GM18505 (cell line): ENCODE results near the gene KRTAP16-1.
"Not testable (repeated sequence)": the region's sequence is repeated elsewhere in the genome, so short reads cannot be mapped to it uniquely, and the experiment has no call there.

Experiments used
- ATAC-seq: cut with Tn5 transposase; IDR thresholded peaks from one replicate; pipeline ENCODE4 v1.9.1; 2021; ENCODE audit not compliant: unreplicated experiment
- POLR2A ChIP-seq: IDR thresholded peaks from 4 replicates; pipeline ENCODE4 v1.6.1; 2011; ENCODE audit warnings: borderline replicate concordance; ENCODE audit not compliant: insufficient read depth, insufficient read length; ENCODE audit errors: extremely low read depth

The KRTAP16-1 gene, protein sequence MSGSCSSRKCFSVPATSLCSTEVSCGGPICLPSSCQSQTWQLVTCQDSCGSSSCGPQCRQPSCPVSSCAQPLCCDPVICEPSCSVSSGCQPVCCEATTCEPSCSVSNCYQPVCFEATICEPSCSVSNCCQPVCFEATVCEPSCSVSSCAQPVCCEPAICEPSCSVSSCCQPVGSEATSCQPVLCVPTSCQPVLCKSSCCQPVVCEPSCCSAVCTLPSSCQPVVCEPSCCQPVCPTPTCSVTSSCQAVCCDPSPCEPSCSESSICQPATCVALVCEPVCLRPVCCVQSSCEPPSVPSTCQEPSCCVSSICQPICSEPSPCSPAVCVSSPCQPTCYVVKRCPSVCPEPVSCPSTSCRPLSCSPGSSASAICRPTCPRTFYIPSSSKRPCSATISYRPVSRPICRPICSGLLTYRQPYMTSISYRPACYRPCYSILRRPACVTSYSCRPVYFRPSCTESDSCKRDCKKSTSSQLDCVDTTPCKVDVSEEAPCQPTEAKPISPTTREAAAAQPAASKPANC

GRCh38 chr17:41308918-41309359, at the start of gene KRTAP16-1:
Gene KRTAP16-1, minus strand, starts transcription at chr17:41309309. Its CDS starts 56 bp downstream, at chr17:41309253.
- no peak for TF ChIP-seq POLR2A
- no peak for ATAC-seq

DNA sequence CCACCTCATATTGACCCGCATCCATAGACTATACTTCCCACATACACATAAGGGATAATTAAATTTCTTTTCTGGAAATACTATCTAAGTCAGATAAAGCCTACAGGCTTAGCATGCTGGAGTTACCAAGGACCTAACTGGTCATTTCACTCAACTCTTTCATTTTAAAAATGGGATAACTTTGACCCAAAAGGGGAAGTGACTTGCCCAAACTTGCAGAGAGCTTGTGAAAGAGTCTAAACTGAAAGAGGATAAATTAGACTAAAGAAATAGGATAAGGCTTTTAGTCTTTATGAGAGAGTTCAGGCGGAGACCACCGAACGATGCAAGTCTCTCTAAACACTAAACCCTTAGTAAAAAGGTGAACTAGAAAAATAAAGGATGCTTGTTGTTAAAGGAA, 45.4 kb upstream of the KRTAP16-1 start:
- TF ChIP-seq POLR2A, result no peak
- ATAC-seq, result no peak

- TF ChIP-seq POLR2A, result no peak
- no peak for ATAC-seq
These were observed 43.7 kb upstream of the KRTAP16-1 start for GRCh38 chr17:41352597-41353366.

GRCh38 chr17:41351177-41351576, 42.1 kb upstream of the KRTAP16-1 start:
- TF ChIP-seq POLR2A, result no peak
- ATAC-seq, result no peak

DNA sequence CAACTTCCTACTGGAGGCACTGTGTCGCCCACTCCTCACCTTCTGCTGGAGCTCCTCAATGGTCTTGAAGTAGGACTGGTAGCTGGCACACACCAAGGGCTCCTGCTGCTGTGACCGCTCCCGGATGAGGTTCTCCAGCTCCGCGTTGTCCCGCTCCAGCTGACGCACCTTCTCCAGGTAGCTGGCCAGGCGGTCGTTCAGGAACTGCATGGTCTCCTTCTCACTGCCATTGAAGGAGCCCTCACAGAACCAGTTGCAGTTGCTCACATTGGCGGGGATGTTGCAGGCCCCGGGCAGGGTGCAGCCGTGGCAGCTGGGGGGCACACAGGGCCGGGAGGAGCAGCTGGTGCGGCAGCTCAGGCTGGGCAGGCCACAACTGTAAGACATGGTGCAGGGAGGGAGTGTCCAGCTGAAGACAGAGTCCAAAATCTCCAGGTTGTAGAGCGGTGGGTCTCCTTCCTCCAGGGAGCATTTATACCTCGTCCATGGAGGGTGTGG, 41.3 kb upstream of the KRTAP16-1 start, which contains the start of gene KRT33A:
TSS of gene KRT33A (minus strand) at position 448 of the 498 bp plus-strand sequence. CDS start at position 387, 61 bp downstream.
- ATAC-seq, result not testable (repeated sequence)

DNA sequence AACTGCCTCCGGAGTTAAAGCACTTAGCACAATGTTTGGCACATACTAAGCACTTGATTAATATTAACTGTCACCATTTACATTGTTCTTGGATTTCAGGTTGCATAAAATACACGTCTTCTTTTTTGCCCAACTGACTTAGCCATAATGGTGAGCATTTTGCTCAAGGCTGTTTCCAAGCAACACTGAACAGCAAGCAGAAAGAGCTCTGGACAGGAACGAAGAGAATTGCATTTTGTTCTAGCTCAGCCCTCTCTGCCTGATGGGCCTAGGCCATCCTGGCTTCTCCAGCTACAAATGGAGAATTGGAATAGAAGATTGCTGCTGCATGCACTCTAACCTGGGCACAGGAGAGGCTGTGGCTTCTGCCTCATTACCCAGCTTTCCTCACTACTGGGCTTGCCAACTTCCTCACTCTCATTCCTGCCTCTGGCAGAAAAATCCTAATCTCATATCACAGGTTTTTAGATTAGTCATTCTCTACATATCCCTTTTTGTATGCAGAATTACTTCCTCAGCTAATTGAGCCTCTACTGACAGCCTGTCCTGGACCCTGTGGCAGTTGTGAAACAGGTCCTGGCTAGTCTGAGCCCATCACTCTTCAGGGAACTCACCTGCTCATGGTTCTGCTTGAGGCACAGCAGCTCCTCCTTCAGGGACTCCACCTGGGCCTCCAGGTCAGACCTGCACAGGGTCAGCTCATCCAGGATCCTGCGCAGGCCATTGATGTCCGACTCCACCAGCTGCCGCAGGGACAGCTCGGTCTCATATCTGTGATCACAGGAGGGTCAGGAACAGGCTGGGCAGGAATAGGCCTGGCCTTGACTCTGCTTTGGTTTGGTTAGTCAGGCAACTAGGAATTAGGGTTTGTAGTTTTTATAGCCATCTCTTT, 39.0 kb upstream of the KRTAP16-1 start:
- ATAC-seq, result no peak
- TF ChIP-seq POLR2A, result no peak

GRCh38 chr17:41346421-41346820, 37.3 kb upstream of the KRTAP16-1 start:
- not testable (repeated sequence) for ATAC-seq

GRCh38 chr17:41345992-41346391, 36.9 kb upstream of the KRTAP16-1 start:
- no peak for ATAC-seq
- TF ChIP-seq POLR2A, result no peak

DNA sequence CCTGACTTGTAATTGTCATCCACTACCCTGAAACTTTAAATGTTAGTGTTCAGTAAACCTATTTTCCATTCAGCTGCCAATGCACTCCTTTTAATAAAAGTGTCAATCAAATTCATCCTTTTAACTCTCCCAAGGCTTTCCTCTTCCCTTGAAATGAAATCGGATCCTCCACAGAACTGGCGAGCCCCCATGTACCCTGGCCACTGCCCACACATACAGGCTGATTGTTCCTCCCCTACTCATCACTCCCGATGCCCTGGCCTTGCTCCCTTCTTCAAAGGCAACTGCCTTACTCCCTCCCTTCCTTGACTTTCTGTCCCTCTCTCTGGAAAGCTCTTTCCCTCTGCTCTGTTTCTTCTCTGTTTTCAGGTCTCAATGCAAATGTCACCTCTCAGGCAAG, 33.9 kb upstream of the KRTAP16-1 start:
- no peak for TF ChIP-seq POLR2A
- no peak for ATAC-seq

- no peak for ATAC-seq
- TF ChIP-seq POLR2A, result no peak
These were observed 32.1 kb upstream of the KRTAP16-1 start for GRCh38 chr17:41340934-41341861.

GRCh38 chr17:41340494-41340893, 31.4 kb upstream of the KRTAP16-1 start:
- TF ChIP-seq POLR2A, result no peak
- no peak for ATAC-seq
